NCI-H69 (cell line): ENCODE measurements around the gene KLK5.

ENCODE experiments used
- DNase-seq: peaks from one replicate; lab custom pipeline; 2025; lab: John Stamatoyannopoulos, UW

The KLK5 gene

DNA sequence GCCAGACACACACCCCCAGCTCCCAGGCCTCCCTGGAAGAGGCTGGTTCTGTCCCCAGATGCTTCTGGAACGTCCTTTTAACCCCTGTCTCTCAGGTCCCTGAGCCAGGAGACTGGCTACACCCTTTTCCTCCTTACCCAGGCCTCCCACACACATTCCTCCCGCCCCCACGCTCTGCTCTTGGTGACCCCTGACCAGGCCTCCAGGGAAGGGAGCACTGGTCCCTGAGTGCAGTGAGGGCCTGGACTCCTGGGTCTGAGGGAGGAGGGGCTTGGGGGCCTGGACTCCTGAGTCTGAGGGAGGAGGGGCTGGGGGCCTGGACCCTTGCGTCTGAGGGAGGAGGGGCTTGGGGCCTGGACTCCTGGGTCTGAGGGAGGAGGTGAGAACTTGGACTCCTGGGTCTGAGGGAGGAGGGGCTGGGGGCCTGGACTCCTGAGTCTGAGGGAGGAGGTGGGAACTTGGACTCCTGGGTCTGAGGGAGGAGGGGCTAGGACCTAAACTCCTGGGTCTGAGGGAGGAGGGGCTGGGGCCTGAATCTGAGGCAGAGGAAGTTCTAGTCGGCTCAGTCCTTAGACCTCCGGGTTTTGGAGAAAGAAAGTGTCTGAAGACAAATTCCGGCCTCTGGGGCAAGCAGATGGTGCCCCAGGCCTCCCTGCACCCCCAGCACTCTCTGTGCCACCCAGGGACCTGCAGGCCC is 16.0 kb upstream of the KLK5 start:
- DNase-seq: no peak

DNA sequence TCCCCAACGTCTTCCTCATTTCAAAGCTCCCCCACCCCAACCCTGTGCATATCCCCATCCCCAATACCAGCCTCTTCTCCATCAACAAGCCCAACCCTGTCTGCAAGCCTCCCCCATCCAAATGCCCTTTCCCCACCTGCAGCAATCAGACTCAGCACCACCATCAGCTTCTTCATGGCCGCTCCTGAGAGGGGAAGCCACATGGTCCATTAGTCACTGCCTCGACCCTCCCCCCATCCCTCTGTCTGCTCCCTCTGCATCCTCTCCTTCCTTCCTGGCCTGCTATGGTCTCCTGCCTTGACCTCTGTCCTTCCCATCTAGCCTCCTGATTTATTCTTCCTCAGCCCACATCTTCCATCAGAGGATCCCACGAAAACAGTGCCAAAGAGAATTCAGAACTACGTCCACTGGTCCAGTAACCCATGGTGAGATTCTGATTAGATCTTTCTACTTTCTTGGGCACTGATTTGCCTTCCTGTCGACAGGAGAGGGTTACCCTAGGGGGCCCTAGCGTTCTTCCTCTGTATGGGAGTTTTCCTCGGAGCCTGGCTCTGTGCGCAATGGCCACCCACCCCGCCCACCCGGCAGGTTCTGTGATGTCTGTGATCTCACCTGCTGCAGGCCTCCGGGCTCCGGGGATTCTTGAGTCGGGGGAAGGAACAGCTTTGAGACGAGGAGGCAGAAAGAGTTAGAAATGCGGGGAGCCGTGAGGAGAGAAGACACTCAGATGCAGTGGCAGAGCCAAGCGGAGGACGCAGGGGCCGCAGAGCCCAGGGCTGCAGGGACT is 15.3 kb upstream of the KLK5 start:
- DNase-seq: no peak

- DNase-seq: no peak
Measured at GRCh38 chr19:50964266-50964665, 11.4 kb upstream of the KLK5 start.

- no peak for DNase-seq
Measured at GRCh38 chr19:50963381-50963780, 10.5 kb upstream of the KLK5 start.

- no peak for DNase-seq
Measured at GRCh38 chr19:50962245-50962644, 9.4 kb upstream of the KLK5 start.

- DNase-seq: no peak
Measured at GRCh38 chr19:50959731-50960500, 7.1 kb upstream of the KLK5 start.

- DNase-seq: no peak
Measured at GRCh38 chr19:50957587-50957986, 4.7 kb upstream of the KLK5 start.

GRCh38 chr19:50949861-50950260 is 3.0 kb downstream of the KLK5 start:
- no peak for DNase-seq

DNA sequence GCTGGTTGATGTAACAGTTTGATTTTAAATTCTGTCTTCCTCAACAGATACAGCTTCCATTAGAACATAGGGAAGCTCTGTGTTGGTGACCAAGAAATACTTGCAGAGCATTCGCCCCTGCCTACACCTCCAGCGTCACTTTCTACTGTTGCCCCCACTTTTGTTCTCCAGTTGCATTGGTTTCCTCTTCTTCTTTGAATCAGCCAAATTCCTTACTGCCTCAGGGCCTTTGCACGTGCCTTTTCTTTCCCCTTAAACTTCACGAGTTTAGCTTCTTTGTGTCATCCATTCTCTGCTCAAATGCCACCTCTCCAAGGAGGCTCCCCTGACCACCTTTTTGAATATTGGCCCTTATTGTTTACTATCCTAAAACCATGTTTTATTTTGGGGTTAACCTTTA is 5.7 kb downstream of the KLK5 start:
- no peak for DNase-seq

DNA sequence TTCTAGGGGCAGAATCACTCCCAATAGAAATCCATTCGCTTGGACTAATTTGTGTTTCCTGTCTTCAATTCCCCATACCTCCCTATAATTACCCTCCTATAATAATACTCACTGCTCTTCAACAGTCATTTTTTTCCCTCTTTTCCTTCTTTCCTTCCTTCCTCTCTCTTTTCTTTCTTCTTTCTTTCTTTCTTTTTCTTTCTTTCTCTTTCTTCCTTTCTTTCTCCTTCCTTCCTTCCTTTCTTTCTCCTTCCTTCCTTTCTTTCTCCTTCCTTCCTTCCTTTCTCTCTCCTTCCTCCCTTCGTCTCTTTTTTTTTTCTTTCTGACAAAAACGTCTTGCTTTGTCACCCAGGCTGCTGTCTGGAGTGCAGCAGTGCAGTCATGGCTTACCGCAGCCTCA is 8.0 kb downstream of the KLK5 start:
- DNase-seq: no peak

DNA sequence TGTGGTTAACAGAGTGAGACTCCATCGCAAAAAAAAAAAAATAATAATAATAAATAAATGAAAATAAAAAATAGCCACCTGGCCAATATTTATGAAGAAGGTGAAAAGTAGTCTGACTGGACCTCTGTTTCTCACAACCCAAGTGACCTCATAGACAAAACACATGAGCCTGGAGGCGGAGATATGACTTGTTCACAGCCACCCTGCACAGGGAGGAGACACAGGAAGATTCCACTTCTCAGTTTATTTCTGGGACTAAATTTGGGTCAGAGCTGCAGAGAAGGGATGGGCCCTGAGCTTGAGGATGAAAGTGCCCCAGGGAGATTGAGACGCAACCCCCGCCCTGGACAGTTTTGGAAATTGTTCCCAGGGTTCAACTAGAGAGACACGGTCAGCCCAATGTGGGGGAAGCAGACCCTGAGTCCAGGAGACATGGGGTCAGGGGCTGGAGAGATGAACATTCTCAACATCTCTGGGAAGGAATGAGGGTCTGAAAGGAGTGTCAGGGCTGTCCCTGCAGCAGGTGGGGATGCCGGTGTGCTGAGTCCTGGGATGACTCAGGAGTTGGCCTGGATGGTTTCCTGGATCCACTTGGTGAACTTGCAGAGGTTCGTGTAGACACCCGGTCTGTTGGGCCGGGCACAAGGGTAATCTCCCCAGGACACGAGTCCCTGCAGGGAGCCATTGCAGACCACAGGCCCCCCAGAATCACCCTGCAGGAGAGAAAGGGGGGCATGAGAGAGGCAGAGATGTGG is 9.6 kb downstream of the KLK5 start:
- DNase-seq: no peak

DNA sequence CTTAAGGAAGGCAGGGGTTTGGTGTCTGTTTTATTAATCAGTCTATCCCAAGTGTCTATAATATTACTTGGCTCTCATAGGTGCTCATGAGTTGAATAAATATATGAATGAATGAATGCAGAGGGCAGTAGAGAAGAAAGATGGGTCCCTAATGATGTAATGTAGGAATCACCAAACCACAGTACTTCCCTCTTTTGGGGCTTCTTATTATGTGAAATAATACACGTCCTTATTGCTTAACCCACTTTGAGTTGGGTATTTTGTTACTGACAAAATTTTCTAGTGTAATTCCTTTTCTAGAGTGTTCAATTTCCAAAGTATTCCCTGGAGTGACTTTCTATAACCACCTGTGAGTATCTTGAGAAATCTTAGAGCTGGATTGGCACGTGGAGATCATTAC is 13.2 kb downstream of the KLK5 start:
- no peak for DNase-seq

DNA sequence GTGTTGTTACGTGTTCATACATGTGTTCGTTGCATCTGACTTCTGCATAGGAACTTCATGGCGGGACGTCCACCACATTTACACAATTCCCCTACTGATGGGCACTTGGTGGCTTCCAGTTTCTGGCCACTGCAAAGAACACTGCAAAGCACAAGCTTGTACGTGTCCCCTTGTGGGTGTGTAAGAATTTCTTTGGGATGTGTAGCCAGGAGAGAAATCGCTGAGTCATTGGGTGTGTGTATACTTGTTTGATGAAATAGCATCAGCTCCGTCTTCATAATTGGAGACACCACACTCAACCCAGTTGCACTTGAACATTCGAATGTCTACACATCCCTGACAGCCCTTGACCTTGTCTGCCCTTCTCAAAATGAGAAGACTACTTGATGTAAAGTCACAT is 19.2 kb downstream of the KLK5 start:
- DNase-seq: no peak

GRCh38 chr19:50932690-50933083 is 20.2 kb downstream of the KLK5 start:
- no peak for DNase-seq

GRCh38 chr19:50932018-50932689 is 20.7 kb downstream of the KLK5 start:
- DNase-seq: no peak

GRCh38 chr19:50931023-50931422 is 21.8 kb downstream of the KLK5 start:
- DNase-seq: no peak

- DNase-seq: no peak
Measured at GRCh38 chr19:50928831-50929230, 24.0 kb downstream of the KLK5 start.

- no peak for DNase-seq
Measured at GRCh38 chr19:50926144-50926543, 26.7 kb downstream of the KLK5 start.

DNA sequence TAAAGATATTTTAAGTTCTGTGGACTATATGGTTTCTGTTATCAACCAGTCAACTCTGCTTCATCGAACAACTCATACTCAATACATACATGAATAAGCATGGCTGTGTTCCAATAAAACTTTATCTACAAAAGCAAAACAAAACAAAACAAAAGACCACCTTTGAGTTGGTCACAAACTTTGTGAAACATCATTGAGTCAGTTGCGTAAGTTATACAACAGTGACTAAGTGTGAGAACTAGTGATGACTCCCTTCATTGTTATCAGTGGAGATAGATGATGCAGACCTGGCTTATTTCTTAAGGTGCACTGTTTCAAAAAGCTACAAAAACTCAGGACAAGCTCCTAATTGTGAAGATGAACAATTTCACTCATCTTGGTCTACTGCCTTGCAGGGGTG is 27.1 kb downstream of the KLK5 start:
- DNase-seq: no peak

- no peak for DNase-seq
Measured at GRCh38 chr19:50924586-50924985, 28.3 kb downstream of the KLK5 start.

DNA sequence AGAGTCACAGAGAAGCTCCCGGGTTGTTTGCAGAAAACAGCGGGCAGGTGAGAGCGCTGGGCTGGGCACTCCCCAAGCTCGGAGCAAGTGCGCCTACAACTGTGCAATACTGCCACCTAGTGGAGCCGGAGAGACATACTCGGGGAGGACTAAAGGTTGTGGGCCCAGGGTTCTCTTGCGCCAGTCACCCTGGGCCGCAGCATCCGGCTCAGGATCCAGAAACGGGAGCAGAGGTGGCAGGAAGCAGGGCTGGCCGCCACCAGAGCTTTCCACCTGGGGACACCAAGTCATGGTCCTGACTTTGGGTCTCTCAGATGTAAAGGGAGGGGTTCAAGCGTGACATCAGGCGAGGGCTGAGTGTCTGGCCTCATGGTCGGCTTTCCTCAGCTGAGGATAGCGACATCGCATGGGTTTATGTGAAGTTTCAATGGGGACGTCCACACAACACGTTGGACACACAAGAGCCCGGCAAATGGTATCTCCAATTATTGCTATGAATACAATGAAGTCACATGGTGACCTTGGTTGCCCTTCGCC is 30.5 kb downstream of the KLK5 start:
- peak; percentile 88 for DNase-seq
